GM23338 (cell line): ENCODE measurements around the gene DUSP1. TPM values are rescaled to one million over a fixed set of nuclear protein-coding genes. Genes with fewer than 3 reads are reported as not detected.

Source experiments
- ATAC-seq: fragments of 200-7000 bp; cut with Tn5 transposase; 3 replicates; pipeline ENCODE4 v1.9.1; 2020
- DNase-seq: peaks from one replicate; pipeline ENCODE4 v3.0.0-alpha.2; 2015; ENCODE audit warnings: low spot score
- H2AFZ ChIP-seq: fragments of 200-600 bp; sonication (generic); 2 replicates; pipeline ENCODE4 v1.8.0; 2016; ENCODE audit warnings: antibody characterized with exemption, mild to moderate bottlenecking, moderate library complexity
- H3F3A ChIP-seq: fragments of 200-600 bp; sonication (generic); replicated peaks from 2 replicates; pipeline ENCODE4 v1.8.0; 2017; ENCODE audit warnings: antibody characterized with exemption, mixed run types, low read depth
- H3K27ac ChIP-seq: fragments of 200-600 bp; sonication (generic); 2 replicates; pipeline ENCODE4 v1.6.1; 2016; ENCODE audit warnings: low read depth
- H3K27me3 ChIP-seq: fragments of 200-600 bp; sonication (generic); 2 replicates; pipeline ENCODE4 v1.8.0; 2016; ENCODE audit warnings: mild to moderate bottlenecking, mixed run types, moderate library complexity; ENCODE audit not compliant: insufficient read depth
- H3K36me3 ChIP-seq: fragments of 200-600 bp; sonication (generic); 2 replicates; pipeline ENCODE4 v1.8.0; 2016; ENCODE audit warnings: mild to moderate bottlenecking; ENCODE audit not compliant: insufficient read depth
- H3K4me1 ChIP-seq: fragments of 200-600 bp; sonication (generic); 2 replicates; pipeline ENCODE4 v1.8.0; 2016; ENCODE audit warnings: mild to moderate bottlenecking, moderate library complexity; ENCODE audit not compliant: insufficient read depth
- H3K4me2 ChIP-seq: fragments of 200-600 bp; sonication (generic); 2 replicates; pipeline ENCODE4 v1.7.1; 2017; ENCODE audit warnings: mixed run types
- H3K4me3 ChIP-seq: fragments of 200-600 bp; sonication (generic); 2 replicates; pipeline ENCODE4 v1.6.1; 2016; ENCODE audit warnings: mixed run types
- H3K79me2 ChIP-seq: fragments of 200-600 bp; sonication (generic); replicated peaks from 2 replicates; pipeline ENCODE4 v1.8.0; 2017; ENCODE audit warnings: mild to moderate bottlenecking; ENCODE audit not compliant: insufficient read depth
- H3K9me2 ChIP-seq: fragments of 200-600 bp; sonication (generic); 2 replicates; pipeline ENCODE4 v1.8.0; 2017; ENCODE audit not compliant: insufficient read depth
- H4K20me1 ChIP-seq: fragments of 200-600 bp; sonication (generic); replicated peaks from 2 replicates; pipeline ENCODE4 v1.8.0; 2017; ENCODE audit warnings: mild to moderate bottlenecking; ENCODE audit not compliant: insufficient read depth
- H3K27ac Mint-ChIP-seq: 2 replicates; pipeline ENCODE4 v1.8.0; 2020; ENCODE audit warnings: inconsistent platforms, mild to moderate bottlenecking, moderate library complexity, mixed read lengths
- H3K27me3 Mint-ChIP-seq: 3 replicates; pipeline ENCODE4 v1.8.0; 2022; ENCODE audit warnings: low read depth, mild to moderate bottlenecking, moderate library complexity, mixed read lengths, inconsistent platforms; ENCODE audit not compliant: insufficient read depth, poor library complexity
- H3K36me3 Mint-ChIP-seq: 3 replicates; pipeline ENCODE4 v1.8.0; 2021; ENCODE audit warnings: low read depth, mild to moderate bottlenecking, inconsistent platforms, moderate library complexity, mixed read lengths
- H3K4me1 Mint-ChIP-seq: 3 replicates; pipeline ENCODE4 v1.8.0; 2020; ENCODE audit warnings: mild to moderate bottlenecking, inconsistent platforms, mixed read lengths
- H3K4me3 Mint-ChIP-seq: 3 replicates; pipeline ENCODE4 v1.8.0; 2021; ENCODE audit warnings: moderate library complexity, mild to moderate bottlenecking, inconsistent platforms, mixed read lengths
- H3K9me3 Mint-ChIP-seq: 3 replicates; pipeline ENCODE4 v1.8.0; 2020; ENCODE audit warnings: moderate library complexity, mild to moderate bottlenecking, inconsistent platforms, mixed read lengths
- CREB1 ChIP-seq: fragments of 250-450 bp; sonication (Bioruptor Pico); IDR thresholded peaks from 2 replicates; pipeline ENCODE4 v1.5.0; 2020; ENCODE audit warnings: low read depth, mild to moderate bottlenecking, moderate library complexity
- CTCF ChIP-seq, 2 experiments: fragments of 200-600 bp in 1 of 2; sonication (generic) in 1 of 2; conservative IDR thresholded peaks; 2 replicates each; pipeline versions ENCODE4 v1.5.1 to v1.6.1; 2016 to 2017; ENCODE audit warnings: antibody characterized with exemption in 2 of 2, low read depth in 2 of 2, mild to moderate bottlenecking in 2 of 2, moderate library complexity in 1 of 2
- NANOG ChIP-seq: IDR thresholded peaks from 2 replicates; pipeline ENCODE4 v1.6.1; 2016; ENCODE audit warnings: antibody characterized with exemption, borderline replicate concordance
- POLR2AphosphoS5 ChIP-seq: IDR thresholded peaks from 2 replicates; pipeline ENCODE4 v1.6.1; 2016; ENCODE audit warnings: antibody characterized with exemption, low read depth
- REST ChIP-seq: IDR thresholded peaks from one replicate; pipeline ENCODE4 v1.6.1; 2018; ENCODE audit warnings: antibody characterized with exemption; ENCODE audit not compliant: unreplicated experiment
- STAT1 ChIP-seq: IDR thresholded peaks from one replicate; pipeline ENCODE4 v1.6.1; 2016; ENCODE audit warnings: antibody characterized with exemption; ENCODE audit not compliant: unreplicated experiment
- ZNF114 ChIP-seq: fragments of 250-450 bp; sonication (Bioruptor Pico); IDR thresholded peaks from 2 replicates; pipeline ENCODE4 v1.5.0; 2020; ENCODE audit warnings: mild to moderate bottlenecking, moderate library complexity
- ZNF331 ChIP-seq: fragments of 250-450 bp; sonication (Bioruptor Pico); IDR thresholded peaks from 2 replicates; pipeline ENCODE4 v1.5.0; 2020; ENCODE audit warnings: low read depth, mild to moderate bottlenecking, moderate library complexity
- ZNF462 ChIP-seq: fragments of 250-450 bp; sonication (Bioruptor Pico); IDR thresholded peaks from 2 replicates; pipeline ENCODE4 v1.5.0; 2020; ENCODE audit warnings: mild to moderate bottlenecking, moderate library complexity
- polyA plus RNA-seq: library from polyadenylated mRNA; unstranded; fragments of >200 nt; fragmentation: Nextera tagmentation; extraction: Ambion mirVana; gene quantifications from 2 replicates; pipeline ENCODE4 v1.2.1, GENCODE V29; 2016
- total RNA-seq: library from RNA; depleted of rRNA; stranded (reverse); fragments of >200 nt; shearing (Covaris generic); gene quantifications from 2 replicates; pipeline ENCODE4 v1.2.3, GENCODE V29; 2014

The DUSP1 gene
- total and polyA plus RNA-seq, 2 experiments from 2014 or later = 9.7 to 17.2 TPM

GRCh38 chr5:172726966-172727365 lies 44.0 kb downstream of the DUSP1 start:
- H4K20me1 ChIP-seq = no peaks in the 10 kb centered on the region
- no peaks in the 10 kb centered on the region for H3K4me1 ChIP-seq
- H3K36me3 Mint-ChIP-seq = no peaks in the 10 kb centered on the region
- no peaks in the 10 kb centered on the region for H3K9me2 ChIP-seq
- no peak overlapping the region for H3K27ac ChIP-seq
- H3K36me3 ChIP-seq = no peaks in the 10 kb centered on the region
- ATAC-seq (no peak), DNase-seq (no peak)
- H3K9me3 Mint-ChIP-seq = no peaks in the 10 kb centered on the region; the same call in 2 of the 3 replicates
- H3K27ac Mint-ChIP-seq = no peak overlapping the region
- no peak overlapping the region for H2AFZ ChIP-seq
- H3K4me3 Mint-ChIP-seq = no peak overlapping the region
- no peak overlapping the region for H3K4me3 ChIP-seq
- H3K79me2 ChIP-seq = no peaks in the 10 kb centered on the region
- H3K4me2 ChIP-seq = no peak overlapping the region
- TF ChIP-seq CREB1 (CRISPR knock-in tag) (no peak), ZNF331 (CRISPR knock-in tag) (no peak), POLR2AphosphoS5 (no peak), NANOG (no peak), CTCF (conservative IDR thresholded peaks at IDR 0.05; ENCODE audit: low read depth in 2 of 2) (no peak), REST (no peak), ZNF462 (CRISPR knock-in tag) (no peak), ZNF114 (CRISPR knock-in tag) (no peak), STAT1 (no peak)
- no peaks in the 10 kb centered on the region for H3K4me1 Mint-ChIP-seq
- no peaks in the 10 kb centered on the region for H3F3A ChIP-seq
- no peaks in the 10 kb centered on the region for H3K27me3 ChIP-seq
- H3K27me3 Mint-ChIP-seq = peaks cover 3% of the 10 kb centered on the region
